ENCODE measurements around the gene STBD1.

GRCh38 chr4:76283900-76284299, 22.6 kb upstream of the STBD1 start:
- TF ChIP-seq CTCF (IDR thresholded peaks at IDR 0.05) (no peak), POLR2A (IDR thresholded peaks at IDR 0.05) (no peak)

All from esophagus squamous epithelium (tissue), 4 donors.